EH (cell line): ENCODE results near the gene HCAR1.
"Not testable (repeated sequence)": the region's sequence is repeated elsewhere in the genome, so short reads cannot be mapped to it uniquely, and the experiment has no call there.

Source experiments
- DNase-seq: peaks from one replicate; pipeline ENCODE4 v3.0.0-alpha.2; 2015; ENCODE audit warnings: low read depth

The HCAR1 gene, protein sequence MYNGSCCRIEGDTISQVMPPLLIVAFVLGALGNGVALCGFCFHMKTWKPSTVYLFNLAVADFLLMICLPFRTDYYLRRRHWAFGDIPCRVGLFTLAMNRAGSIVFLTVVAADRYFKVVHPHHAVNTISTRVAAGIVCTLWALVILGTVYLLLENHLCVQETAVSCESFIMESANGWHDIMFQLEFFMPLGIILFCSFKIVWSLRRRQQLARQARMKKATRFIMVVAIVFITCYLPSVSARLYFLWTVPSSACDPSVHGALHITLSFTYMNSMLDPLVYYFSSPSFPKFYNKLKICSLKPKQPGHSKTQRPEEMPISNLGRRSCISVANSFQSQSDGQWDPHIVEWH

DNA sequence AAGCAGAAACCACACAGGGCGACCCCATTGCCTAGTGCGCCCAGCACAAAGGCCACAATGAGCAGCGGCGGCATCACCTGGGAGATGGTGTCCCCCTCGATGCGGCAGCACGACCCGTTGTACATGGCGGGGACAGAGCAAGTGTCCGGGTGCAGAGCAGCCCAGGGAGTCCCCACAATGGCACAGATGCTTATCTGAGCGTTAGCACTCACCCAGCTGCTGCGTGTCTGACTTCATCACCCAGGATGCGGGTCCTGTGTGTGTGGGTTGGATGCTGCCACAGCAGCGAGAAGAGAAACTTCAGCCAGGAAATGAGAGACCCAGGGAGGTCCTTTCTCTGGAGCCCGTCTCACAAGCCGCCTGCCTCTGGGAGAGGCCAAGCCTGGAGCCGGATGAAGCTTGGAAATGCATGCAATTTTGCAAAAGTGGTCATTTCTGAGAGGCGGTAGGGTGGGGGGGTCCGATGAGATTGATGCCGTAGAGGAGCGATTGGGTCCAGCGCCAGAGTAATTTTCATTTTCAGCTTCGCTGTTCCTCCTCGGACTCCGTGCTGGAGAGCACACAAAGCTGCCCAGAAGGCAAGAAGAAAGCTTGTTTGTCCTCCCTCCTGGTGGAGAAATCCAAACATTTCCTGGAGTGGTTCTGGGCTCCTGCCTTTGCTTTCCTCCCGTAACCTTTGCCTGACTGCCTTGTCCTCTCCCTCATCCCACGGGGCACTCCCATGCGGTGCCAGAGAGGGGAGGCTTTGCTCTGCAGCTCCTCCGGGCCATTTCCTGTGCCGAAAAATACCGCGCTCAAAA lies at the start of gene HCAR1:
HCAR1 (minus strand) TSS at position 630 of the 800 bp plus-strand sequence; CDS start at position 125, 505 bp downstream.
- no peak for DNase-seq

DNA sequence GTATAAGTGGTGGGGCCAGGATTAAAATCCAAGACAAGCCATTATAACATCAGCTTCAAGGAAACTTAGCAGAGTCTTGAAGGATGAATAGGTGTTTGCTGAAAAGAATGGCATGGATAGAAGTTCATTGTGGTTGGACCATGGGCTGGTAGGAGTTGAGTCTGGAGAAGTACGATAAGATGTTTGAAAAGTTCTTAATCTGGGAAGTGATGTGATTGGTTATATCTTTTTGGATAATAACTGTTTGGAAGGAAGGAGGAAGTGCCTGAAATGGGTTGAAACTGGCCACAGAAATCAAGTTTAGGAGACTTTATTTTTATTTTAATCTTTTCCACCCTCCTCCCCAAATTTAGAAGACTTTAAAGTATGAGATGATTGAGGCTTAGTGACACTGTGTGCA lies 26.9 kb upstream of the HCAR1 start:
- no peak for DNase-seq

DNA sequence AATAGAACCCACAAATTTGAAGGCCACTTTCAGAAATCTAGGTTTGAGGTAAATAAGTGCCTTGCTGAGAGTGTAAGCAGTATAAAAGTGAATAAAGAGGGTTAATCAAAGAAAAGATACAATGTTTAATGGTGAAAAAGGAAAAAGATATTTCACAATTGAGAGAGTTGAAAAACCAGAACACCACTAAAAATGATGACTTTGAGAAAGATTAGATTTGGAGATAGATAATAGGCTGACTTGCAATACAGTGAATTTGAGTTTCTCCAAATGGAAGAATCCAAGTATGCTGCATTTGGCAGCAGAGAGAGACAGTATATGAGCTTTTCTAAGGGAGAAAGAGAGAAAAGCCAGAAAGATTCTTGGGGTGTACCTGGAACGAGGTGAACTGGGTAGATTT lies 24.1 kb upstream of the HCAR1 start:
- no peak for DNase-seq

DNA sequence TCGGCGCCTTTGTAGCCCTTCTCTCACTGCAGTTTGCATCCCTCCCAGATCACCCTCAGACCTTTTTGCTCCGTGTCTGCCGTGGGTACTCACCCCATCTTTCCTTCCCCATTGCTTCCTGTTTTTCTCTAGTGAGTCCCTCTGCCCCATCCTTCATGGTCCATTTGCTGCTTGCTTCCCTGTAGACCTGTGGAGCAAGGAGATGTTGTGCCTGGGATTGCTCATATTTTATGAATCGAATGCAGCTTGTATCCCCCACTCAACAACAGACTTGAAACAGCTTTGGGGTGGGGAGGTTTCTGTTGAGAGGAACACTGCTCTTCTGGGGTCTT lies 22.6 kb upstream of the HCAR1 start:
- peak; percentile 18 for DNase-seq

DNA sequence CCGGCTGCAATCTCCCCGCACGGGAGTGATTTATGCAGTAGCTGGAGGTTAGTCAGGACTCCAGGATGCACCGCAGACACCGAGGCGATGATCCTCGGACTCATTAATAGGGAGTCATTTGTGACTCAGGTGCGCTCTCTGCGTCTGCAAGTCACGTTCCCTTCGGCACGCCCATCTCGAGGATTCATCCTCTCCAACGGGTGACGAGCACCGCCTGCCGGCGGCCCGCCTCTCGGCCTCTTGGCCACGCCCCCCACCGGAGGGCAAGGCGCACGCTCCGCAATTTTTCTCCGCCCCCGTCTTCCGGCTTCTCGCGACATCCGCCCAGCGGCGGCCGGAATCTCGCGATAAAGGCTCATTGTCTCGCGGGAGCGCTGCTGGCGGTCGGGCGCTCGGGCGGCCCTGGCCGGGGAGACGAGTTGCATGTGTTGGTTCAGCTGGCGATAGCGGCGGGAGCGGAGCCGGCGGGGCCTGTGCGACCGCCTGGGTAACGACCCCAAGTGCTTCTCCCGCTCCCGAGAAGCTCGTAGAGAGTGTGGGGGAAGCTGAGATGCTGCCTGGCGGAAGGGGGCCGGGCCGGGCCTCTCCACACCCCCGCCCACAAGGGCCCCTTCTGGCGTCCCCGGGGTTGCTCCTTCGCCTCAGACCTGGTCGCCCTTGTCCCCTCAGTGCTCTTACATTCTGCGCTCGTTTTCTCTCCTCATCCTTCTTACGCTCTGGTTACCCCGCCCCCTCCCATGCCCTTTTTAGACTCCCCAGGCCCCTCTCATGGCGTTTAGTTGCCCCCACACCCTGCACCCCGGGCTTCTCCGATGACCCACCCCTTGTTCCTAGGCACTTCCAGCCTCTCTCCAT lies 22.0 kb upstream of the HCAR1 start, which contains the start of gene DENR:
DENR (plus strand) TSS at position 361 of the 855 bp plus-strand sequence. CDS start 878 bp downstream, outside the sequence.
- peak; percentile 96 for DNase-seq

DNA sequence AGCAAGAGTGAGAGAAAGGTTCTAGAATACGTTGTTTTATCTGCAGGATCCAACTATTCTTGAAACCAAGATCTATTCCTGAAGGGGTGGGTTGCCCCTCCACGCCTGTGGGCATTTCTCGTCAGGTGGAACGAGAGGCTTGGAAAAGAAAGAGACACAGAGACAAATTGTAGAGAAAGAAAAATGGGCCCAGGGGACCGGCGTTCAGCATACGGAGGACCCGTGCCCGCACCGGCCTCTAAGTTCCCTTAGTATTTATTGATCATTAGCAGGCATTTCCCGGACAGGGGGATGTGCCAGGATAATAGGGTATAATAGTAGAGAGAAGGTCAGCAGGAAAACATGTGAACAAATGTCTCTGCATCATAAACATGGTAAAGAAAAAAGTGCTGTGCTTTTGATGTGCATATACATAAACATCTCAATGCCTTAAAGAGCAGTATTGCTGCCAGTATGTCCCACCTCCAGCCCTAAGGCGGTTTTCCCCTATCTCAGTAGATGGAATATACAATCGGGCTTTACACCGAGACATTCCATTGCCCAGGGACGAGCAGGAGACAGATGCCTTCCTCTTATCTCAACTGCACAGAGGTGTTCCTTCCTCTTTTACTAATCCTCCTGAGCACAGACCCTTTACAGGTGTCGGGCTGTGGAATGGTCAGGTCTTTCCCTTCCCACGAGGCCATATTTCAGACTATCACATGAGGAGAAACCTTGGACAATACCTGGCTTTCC lies 20.3 kb upstream of the HCAR1 start:
- DNase-seq: not testable (repeated sequence)

DNA sequence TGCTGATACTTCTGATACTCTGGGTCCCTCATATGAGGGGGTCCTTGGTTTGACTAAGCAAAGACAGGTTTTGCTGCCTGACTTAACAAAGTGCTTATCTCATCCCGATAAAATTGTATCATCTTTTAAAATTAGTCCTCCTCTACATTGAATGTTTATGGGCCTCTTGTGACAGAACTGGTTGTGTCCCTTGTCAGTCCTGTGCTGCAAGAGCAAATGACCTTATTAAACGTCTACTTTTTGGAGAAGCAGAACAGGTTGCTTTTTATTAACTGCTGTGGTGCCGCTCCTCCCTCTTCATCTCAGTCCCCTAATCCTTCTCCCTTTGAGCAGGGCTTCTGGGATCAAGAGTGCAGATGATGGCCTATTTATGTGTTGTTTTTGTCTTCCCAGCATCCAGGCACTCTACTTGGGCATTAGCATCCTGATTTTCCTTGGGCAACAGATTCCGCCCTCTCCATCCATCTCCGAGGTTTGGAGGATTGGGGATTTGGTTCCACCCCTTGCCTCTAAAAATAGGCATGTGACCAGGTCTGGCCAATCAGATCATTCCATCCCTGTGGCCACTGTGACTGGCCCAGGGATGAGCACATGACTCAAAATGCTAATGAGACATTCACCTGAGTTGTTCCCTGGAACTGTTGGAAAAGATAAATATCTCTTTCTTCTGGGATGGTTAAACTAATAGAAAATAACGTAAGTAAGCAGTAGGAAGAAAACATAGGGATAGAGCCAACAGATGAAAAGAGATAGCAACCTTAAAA lies 19.1 kb upstream of the HCAR1 start:
- DNase-seq: no peak

DNA sequence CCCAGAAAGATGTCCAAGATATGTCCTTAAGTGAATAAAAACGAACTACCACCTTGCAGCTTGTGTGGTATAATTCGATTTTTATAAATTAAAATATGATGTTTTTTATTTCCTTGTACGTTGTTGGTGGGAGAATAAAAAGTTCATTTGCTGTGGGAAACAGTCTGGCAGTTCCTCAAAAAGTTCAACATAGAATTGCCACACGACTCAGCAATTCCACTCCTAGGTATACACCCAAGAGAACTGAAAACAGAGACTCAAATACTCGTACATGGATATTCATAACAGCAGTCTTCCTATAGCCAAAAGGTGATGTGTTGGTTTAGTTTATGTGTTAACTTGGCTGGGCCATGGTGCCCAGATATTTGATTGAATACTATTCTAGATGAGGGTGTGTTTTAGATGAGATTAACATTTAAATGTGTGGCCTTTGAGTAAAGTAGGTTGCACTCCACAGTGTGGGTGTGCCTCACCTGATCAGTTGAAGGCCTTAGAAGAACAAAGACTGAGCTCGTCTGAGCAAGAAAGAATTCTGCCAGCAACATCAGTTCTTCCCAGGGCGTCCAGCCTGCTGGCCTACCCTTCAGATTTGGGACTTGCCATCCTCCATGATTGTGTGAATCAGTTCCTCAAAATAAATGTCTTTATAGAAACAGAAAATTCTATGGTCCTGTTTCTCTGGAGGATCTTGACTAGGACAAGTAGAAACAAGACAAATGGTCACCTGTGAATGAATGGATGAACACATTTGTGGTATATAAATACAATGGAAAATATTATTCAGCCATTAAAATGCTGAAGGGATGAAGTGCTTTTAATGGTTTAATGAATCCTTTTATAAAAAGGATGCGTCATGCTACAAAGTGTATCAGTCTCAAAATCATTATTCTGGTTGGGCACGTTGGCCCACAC lies 16.8 kb upstream of the HCAR1 start:
- DNase-seq: no peak

DNA sequence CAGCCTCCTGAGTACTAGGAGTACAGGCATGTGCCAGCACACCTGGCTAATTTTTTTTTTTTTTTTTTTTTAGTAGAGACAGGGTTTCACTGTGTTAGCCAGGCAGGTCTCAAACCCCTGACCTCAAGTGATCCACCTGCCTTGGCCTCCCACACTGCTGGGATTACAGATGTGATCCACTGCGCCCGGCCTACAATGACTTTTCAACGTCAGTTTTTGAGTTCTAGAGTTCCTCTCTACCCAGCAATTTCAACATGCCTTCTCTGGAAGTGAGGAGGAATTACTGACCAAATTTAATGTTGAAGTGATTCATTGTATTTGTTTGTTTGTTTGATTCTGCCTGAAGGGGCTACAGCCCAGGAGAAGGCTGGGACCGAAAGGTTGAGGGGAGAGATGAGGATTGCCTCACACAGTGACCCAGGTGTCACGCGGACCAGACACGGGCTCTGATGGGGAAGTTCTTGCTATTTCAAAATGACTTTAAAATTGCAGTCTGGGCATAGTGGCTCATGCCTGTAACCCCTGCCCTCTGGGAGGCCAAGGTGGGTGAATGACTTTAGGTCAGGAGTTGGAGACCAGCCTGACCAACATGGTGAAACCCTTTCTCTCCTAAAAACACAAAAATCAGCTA lies 13.4 kb upstream of the HCAR1 start:
- no peak for DNase-seq

DNA sequence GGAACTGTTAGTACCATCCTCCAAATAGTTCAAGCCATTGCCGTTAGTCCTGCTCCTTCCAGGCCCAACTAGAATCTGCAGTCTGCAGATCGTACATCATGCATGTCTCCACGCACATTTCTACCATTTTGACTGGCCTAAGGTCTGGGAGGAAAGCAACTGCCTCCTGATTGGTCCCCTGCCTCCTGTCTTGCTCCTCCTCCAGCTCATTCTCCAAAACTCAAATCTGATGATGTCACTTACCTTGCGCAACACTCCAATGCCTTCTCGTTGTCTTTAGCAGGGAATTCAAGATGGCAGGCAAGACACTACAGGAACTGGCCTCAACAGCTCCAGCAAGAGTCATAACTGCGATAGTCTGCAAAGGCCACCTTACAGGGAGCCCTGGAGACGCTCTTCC lies 9.7 kb upstream of the HCAR1 start:
- DNase-seq: no peak

DNA sequence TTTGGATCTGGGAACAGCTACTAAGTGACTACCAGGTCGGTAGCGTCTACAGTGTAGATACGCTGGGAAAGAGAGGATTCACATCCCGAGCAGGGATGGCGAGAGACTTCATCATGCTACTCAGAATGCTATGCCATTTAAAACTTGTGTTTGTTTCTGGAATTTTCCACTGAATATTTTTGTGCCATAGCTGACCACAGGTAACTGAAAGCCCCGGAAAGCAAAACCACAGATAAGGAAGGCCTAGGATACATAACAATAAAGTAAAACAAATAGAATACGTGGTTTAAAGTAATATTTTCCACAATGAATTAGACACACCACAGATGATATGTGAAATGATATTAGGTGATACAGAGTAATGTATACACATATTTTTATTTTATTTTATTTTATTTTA lies 7.9 kb upstream of the HCAR1 start:
- DNase-seq: no peak

DNA sequence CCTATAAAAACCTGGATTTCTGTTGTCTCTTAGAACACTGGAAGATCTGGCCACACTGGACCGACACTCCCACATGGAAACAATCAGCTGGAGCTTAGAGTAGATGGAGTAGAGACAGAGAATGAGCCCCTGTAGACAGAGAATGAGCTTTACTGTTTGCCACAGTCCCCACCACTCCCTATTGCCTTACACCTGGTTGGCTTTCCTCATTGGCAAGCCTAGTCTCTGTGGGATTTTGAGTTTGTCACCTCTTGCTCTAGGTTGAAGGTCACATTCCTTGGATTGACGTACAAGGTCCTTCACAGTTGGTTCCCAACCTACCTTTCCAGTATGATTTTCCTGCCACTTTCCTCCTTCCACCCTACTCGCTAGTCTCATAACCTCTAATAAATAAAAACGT lies 2.0 kb upstream of the HCAR1 start:
- DNase-seq: no peak

DNA sequence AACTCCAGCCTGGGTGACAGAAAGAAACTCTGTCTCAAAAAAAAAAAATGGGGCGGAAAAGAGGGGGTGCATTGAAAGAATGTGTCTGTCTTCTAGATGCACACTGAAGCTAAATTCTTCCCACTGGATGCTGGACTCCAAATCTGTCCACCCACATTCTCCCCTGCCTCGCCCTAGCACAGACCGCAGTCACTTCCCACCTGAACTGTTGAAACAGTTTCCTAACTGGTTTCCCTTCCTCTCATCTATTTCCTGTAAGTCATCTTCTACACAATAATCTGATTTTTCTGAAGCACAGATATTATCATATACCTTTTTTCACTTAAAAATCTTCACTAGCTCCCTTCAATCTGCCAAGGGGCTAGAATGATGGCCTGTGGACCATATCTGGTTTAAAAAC lies 1.5 kb upstream of the HCAR1 start:
- DNase-seq: no peak

DNA sequence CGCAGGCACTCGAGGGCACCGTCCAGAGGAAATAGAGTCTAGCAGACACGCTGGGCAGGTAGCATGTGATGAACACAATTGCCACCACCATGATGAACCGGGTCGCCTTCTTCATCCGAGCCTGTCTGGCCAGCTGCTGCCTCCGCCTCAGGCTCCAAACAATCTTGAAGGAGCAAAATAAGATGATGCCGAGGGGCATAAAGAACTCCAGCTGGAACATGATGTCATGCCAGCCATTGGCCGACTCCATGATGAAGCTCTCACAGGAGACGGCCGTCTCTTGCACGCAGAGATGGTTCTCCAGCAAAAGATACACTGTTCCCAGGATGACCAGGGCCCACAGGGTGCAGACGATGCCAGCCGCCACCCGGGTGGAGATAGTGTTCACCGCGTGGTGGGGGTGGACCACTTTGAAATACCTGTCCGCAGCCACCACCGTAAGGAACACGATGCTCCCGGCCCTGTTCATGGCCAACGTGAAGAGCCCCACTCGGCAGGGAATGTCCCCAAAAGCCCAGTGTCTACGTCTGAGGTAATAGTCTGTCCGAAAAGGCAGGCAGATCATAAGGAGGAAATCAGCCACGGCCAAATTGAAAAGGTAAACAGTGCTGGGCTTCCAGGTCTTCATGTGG lies 945 bp downstream of the HCAR1 start:
- DNase-seq: no peak

DNA sequence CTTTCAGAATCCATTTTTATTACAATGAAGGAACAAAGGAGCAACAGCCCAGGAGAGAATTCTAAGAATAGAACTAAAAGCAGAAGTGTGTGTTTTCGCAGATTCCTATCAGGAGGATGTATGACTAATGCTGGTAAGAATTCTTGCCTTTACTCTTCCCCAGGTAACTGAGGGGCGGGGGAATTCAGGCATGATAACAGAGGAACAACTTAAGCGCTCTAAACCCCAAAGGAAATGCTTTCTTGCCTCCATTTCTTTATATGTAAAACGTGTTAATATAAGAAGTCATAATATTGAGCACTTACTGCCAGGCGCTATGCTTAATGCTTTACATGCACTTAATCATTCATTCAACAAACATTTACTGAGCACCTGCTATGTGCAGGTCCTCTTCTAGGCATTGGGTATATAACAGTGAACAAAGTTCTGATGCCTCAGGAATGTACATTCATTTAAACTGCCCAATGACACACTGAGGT lies 4.5 kb downstream of the HCAR1 start:
- no peak for DNase-seq

DNA sequence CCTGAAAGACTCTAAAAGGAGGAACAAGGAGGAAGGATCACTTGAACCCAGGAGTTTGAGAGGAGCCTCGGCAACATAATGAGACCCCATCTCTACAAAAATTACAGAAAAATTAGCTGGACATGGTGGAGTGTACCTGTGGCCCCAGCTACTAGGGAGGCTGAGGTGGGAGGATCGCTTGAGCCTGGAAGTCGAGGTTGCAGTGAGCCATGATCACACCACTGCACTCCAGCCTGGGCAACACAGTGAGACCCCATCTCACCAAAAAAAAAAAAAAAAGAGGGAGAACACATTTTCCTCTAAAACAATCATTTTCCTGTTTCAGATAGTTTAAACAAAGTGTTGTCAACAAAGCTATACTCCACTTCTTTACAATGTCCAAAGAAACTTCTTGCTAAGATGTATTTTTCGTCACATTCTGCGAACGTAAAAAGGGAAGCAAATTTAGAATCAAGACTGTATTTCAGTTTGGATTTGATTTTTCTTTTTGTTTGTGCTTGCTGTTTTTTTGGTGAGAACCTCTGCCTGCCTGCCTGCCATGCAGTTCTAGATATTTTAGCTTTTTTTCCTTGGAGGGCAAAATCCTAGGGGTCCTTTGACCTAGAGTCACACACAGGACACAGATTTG lies 5.1 kb downstream of the HCAR1 start:
- DNase-seq: no peak

DNA sequence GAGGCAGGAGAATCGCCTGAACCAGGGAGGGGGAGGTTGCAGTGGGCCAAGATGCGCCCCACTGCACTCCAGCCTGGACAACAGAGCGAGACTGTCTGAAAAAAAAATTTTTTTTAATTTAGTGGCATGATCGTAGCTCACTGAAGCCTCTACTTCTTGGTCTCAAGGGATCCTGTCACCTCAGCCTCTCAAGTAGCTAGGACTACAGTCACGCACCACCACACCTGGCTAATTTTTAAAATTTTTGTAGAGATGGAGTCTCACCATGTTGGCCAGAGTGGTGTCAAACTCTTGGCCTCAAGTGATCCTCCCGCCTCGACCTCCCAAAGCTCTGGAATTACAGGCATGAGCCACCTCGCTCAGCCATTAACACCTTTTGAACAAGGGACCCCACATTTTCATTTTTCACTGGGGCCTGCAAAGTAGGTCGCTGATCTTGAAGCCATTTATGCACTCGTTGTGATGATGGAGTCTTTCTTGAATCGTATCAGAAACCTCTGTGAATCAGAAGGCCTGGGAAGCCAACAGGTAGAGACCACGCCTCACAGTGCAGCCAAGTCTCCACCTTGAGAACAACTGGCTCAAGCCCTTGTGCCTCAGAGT lies 5.9 kb downstream of the HCAR1 start:
- no peak for DNase-seq

DNA sequence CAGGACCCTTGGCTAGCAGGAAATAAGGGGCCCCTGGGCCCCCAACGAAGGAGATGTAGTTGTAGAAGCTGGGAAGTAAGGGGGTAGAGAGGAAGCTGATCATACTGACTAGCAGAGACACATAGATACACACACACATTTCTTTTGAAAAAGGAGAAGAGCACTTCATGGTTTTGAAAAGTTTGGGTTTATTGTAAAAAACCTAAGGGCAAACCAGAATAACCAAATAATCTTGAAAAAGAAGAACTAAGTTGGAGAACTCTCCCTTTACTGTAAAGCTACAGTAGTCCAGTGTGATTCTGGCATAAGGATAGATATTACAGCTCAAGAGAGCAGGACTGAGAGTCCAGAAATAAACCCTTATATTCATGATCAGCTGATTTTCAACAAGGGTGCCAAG lies 8.3 kb downstream of the HCAR1 start:
- no peak for DNase-seq
